Calu3 (cell line): ENCODE measurements around the gene UHRF2. TPM values are rescaled to one million over a fixed set of nuclear protein-coding genes. Genes with fewer than 3 reads are reported as not detected.

Experiments used
- BruUV-seq: library from RNA; stranded (reverse); fragments of 400-500 nt; replicated peaks from 2 replicates; lab custom pipeline; 2021; lab: Mats Ljungman, UMichigan
- CTCF ChIA-PET: fragments of 300-600 bp; sonication (Branson Sonifier 250); formaldehyde crosslinking; loops from one replicate; lab custom pipeline; 2022; ENCODE audit warnings: antibody characterized with exemption; lab: Charles Lee
- DNase-seq: peaks from one replicate; pipeline ENCODE4 v3.0.0; 2022
- H3K27ac Mint-ChIP-seq: one replicate; pipeline ENCODE4 v1.8.0; 2022; ENCODE audit warnings: mixed read lengths; ENCODE audit not compliant: unreplicated experiment
- H3K27me3 Mint-ChIP-seq: one replicate; pipeline ENCODE4 v1.8.0; 2022; ENCODE audit warnings: mixed read lengths; ENCODE audit not compliant: unreplicated experiment
- H3K36me3 Mint-ChIP-seq: one replicate; pipeline ENCODE4 v1.8.0; 2022; ENCODE audit warnings: mild to moderate bottlenecking, moderate library complexity, mixed read lengths; ENCODE audit not compliant: insufficient read depth, unreplicated experiment
- H3K4me1 Mint-ChIP-seq: one replicate; pipeline ENCODE4 v1.8.0; 2022; ENCODE audit warnings: mild to moderate bottlenecking, low read depth, mixed read lengths; ENCODE audit not compliant: unreplicated experiment
- H3K4me3 Mint-ChIP-seq: one replicate; pipeline ENCODE4 v1.8.0; 2022; ENCODE audit warnings: mild to moderate bottlenecking, low read depth, moderate library complexity, mixed read lengths; ENCODE audit not compliant: unreplicated experiment
- H3K9me3 Mint-ChIP-seq: one replicate; pipeline ENCODE4 v1.8.0; 2022; ENCODE audit warnings: low read depth, mixed read lengths; ENCODE audit not compliant: unreplicated experiment
- intact Hi-C: fragments of 100-400 bp; cut with micrococcal nuclease; formaldehyde crosslinking; loops from one replicate; pipeline ENCODE4 v1.10.0; 2022; ENCODE audit not compliant: unreplicated experiment
- total RNA-seq: library from RNA; stranded (reverse); gene quantifications from 2 replicates; pipeline ENCODE4 v1.2.3, GENCODE V29; 2022
- TF ChIP-seq, protein P1 (sequence below): fragments of 200-600 bp; IDR thresholded peaks from one replicate; pipeline ENCODE4 v1.8.0; 2022; ENCODE audit warnings: antibody characterized with exemption; ENCODE audit not compliant: unreplicated experiment

The UHRF2 gene
- total RNA-seq, 1 experiment from 2014 or later: 38.4 TPM

DNA sequence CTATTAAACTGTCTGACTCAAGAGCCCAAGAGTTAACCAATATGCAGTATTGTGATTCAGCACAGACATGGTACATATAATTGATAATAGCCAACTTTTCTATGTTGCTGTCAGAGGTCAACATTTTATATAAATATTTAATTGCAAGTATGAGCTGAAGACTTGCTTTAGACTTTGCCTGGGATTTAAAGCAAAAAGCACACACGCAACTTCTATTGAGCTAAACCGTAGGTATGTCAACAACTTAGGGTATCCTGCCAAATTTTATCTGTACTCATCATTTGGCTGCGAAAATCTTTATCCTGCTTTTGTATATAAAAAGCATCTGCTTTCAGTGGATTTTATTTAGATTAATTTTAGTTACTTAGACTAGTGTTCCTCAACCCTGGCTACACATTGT is 27.4 kb downstream of the UHRF2 start:
- TF ChIP-seq, protein P1, sequence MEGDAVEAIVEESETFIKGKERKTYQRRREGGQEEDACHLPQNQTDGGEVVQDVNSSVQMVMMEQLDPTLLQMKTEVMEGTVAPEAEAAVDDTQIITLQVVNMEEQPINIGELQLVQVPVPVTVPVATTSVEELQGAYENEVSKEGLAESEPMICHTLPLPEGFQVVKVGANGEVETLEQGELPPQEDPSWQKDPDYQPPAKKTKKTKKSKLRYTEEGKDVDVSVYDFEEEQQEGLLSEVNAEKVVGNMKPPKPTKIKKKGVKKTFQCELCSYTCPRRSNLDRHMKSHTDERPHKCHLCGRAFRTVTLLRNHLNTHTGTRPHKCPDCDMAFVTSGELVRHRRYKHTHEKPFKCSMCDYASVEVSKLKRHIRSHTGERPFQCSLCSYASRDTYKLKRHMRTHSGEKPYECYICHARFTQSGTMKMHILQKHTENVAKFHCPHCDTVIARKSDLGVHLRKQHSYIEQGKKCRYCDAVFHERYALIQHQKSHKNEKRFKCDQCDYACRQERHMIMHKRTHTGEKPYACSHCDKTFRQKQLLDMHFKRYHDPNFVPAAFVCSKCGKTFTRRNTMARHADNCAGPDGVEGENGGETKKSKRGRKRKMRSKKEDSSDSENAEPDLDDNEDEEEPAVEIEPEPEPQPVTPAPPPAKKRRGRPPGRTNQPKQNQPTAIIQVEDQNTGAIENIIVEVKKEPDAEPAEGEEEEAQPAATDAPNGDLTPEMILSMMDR: no peak
- Mint-ChIP-seq H3K9me3 (no peaks in the 10 kb centered on the region), H3K4me3 (no peak overlapping the region), H3K27ac (no peak overlapping the region), H3K4me1 (no peaks in the 10 kb centered on the region), H3K27me3 (no peaks in the 10 kb centered on the region), H3K36me3 (no peaks in the 10 kb centered on the region)
- intact Hi-C loops: no loop called here
- CTCF ChIA-PET: no interaction called here
- BruUV-seq: no TSS peak
- DNase-seq: no peak

DNA sequence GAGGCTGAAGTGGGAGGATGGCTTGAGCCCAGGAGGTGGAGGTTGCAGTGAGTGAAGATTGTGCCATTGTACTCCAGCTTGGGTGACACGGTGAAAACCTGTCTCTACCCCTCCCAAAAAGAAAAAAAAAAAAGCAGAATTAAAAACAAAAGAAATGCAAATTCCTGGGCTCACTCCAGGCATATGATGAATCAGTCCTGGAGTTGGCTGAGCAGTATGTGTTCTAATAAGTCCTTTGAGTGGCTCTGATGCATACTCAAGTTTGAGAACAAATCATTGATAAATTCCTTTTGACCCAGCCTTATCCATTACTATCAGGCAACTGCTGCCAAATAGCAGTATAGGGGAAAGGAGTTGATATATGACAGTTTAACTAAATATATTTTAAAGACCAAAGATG is 28.3 kb downstream of the UHRF2 start:
- no TSS peak for BruUV-seq
- DNase-seq: no peak
- H3K27me3 Mint-ChIP-seq: no peaks in the 10 kb centered on the region
- no peak overlapping the region for H3K27ac Mint-ChIP-seq
- H3K4me3 Mint-ChIP-seq: no peak overlapping the region
- CTCF ChIA-PET: no interaction called here
- intact Hi-C loops: no loop called here
- H3K36me3 Mint-ChIP-seq: no peaks in the 10 kb centered on the region
- no peaks in the 10 kb centered on the region for H3K4me1 Mint-ChIP-seq
- no peaks in the 10 kb centered on the region for H3K9me3 Mint-ChIP-seq
- TF ChIP-seq, protein P1: no peak

DNA sequence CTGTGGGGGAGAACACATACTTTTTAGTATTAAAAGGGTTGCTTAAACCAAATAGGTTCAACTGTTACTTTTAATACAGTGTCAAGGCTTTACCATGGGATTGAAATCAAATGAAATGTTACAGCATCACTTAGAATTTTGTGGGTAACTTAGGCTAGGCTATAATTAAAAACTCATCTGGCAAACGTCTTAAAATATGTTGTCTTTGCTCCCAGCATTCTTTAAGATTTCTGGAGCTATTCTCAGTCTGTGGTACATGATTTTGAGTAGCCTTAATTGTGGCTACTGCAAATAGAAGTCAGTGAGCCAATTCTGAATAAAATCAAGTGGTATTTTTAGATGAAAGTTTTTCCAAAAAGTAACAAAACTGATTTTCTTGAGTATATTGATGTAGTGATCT is 30.7 kb downstream of the UHRF2 start:
- DNase-seq: no peak
- Mint-ChIP-seq H3K4me3 (no peak overlapping the region), H3K9me3 (no peaks in the 10 kb centered on the region), H3K27me3 (no peaks in the 10 kb centered on the region), H3K27ac (no peak overlapping the region), H3K4me1 (peaks cover 16% of the 10 kb centered on the region), H3K36me3 (no peaks in the 10 kb centered on the region)
- intact Hi-C loops: no loop called here
- TF ChIP-seq, protein P1: no peak
- CTCF ChIA-PET: no interaction called here
- no TSS peak for BruUV-seq

DNA sequence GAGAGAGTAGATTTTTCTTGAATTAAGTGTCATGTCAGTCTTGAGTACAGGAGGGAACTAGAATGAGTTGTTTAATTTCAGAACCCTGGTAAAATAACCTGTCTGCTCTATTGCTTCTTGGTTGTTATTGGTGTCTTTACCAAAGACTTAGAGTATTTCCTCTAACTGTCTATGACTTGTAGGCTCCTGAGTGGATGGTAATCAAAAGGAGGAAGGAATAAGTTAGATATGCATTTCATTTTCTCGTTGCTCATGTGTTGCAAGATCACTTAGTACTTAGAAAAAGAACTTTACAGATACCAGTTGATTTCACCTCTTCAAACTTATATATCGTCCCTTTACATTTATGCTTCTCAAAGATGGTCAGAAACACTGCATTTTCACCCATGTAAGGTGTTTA is 31.1 kb downstream of the UHRF2 start:
- BruUV-seq: no TSS peak
- TF ChIP-seq, protein P1: no peak
- no peak overlapping the region for H3K27ac Mint-ChIP-seq

More for the DNA sequence above, 31.1 kb downstream of the UHRF2 start:
- no peaks in the 10 kb centered on the region for H3K27me3 Mint-ChIP-seq
- intact Hi-C loops: no loop called here
- H3K9me3 Mint-ChIP-seq: no peaks in the 10 kb centered on the region
- CTCF ChIA-PET: no interaction called here
- H3K4me3 Mint-ChIP-seq: no peak overlapping the region
- peaks cover 18% of the 10 kb centered on the region for H3K4me1 Mint-ChIP-seq
- no peaks in the 10 kb centered on the region for H3K36me3 Mint-ChIP-seq
- no peak for DNase-seq
